ENCODE results near the gene SMARCAD1.
A peak's percentile ranks its signal among the peaks of the same experiment; 100 is the strongest.
"Not testable (repeated sequence)": the region's sequence is repeated elsewhere in the genome, so short reads cannot be mapped to it uniquely, and the experiment has no call there.

SMARCAD1 gene

DNA sequence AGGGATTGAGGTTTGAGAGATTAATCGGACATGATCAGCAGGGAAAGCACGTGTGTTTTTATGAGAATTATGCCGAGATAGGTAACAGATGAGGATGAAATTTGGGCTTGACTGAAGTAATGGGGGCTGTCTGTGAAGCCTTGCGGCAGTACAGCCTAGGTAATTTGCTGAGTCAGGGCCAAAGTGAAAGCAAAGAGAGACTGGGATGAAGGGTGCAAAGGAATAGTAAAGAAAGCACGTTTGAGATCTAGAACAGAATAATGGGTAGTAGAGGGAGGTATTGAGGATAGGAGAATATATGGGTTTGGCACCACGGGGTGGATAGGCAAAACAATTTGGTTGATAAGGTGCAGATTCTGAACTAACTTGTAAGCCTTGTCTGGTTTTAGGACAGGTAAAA lies 87.8 kb downstream of the SMARCAD1 start:
- DNase-seq (ENCODE audit: low spot score): not testable (repeated sequence)

DNA sequence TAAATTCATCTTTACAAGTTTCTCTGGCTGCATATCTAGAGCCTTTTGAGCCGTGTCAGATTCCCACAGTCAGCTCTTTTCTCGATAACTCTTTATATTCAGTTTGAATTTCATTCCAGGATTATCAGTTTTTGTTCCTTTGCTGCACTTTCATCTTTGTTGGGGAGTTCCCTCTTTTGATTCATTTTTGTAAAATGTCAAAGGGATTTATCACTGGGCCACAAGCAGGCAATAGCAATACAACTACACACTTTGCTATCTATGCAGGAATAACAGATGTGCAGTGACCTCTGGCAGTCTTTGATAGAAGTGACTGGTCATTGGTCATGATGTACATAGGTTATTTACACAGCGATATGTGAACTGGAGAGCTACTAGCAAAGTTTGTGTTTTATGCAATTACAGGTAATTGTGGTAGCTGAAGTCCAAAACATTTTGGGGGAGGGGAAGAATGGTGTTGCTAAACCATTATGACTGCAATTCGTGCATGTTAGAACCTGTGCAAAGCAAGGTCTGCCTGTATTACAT lies 91.1 kb downstream of the SMARCAD1 start:
- DNase-seq (ENCODE audit: low spot score): no peak

DNA sequence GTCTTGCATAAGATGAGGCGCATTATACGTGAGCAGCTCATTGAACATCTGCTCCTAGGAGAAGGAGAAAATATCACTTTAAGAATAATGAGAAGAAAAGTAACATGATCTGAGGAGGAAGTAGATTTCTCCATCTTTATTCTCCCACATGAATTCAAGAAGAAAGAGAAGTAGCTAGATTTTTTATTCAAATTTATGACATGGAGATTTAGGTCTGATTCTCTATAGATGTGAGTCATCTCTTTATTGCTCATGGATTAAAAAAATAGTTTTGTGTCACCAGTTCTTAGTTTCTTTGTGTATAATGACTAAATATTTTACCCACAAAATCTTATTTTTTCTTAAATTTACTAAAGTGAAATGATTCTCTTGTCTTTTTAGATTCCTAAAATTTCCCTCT lies 94.5 kb downstream of the SMARCAD1 start:
- no peak for DNase-seq (ENCODE audit: low spot score)

DNA sequence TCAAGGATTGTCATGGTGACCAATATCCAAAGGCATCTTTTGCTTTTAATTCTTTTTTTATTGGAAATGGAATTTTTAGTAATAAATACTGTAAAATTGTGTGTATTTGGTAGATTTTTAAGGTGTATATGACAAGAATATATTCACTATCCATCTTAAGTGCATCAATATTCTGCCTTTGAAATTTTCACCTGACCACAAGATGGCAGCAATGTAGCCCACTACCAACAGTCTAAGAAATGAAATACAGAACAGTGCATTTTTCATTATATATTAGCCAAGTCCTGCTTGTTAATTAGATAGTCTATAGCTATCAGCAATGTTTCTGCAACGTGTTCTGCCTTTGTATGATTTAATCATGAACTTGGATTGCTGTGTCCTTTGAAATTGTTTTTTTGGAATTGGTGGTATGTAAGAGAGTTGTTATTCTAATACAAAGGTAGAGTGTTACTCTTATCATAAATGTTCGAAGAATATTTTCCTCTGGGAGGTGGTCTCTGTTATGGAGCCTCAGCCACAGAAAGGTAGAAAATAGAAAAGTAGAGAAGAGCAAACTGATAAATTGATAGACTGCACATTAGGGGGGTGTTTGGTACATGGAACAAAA lies 96.8 kb downstream of the SMARCAD1 start:
- peak; percentile 36 for DNase-seq (ENCODE audit: low spot score)

DNA sequence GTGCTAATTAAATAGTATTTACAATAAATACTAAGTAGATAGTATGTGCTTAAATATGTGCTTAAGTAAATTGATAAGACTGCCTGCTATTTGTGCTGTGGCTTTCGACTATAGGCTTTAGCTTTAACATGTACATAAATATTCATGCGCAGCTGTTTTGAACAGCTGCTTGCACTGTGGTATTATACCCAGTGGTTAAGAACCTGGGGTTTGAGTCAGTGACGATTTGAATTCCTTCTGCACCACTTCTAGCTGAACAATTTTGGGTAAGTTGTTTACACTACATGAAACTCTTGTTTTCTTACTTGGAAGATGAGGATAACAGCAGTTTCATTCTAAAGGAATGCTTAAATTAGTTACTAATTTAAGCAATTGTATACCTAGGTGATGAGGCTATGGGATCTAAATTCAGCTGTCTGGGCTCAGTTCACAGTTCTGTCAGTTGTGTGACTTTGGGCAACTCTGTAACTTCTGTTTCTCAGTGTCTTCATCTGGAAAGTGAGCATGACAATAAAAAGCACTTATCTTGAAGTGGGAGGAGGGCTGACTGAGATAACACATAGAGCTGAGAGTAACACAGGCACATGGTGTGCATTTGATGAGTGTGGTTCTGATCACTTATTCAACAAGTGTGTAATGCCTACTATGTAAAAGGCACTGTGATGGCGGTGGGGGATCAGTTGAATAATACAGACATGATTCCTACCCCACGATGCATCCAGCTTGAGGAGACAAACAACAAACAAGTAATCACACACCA lies 98.0 kb downstream of the SMARCAD1 start:
- no peak for DNase-seq (ENCODE audit: low spot score)

DNA sequence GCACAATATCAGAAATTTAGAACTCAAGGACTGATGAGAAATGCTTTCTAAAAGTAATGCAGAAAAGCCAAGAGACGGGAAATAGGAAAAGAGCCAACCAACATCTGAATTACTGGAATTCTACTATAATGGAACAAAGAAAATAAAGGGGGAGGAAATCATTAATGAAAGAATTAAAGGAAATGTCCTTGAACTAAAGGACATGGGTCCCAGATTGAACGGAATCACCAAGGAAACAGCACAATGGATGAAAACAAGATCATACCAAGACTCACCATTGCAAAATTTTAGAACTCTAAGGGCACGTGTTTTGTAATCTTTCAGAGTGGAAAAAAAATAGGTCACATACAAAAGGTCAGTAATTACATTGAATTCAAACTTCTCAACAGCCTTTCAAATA lies 99.0 kb downstream of the SMARCAD1 start:
- DNase-seq (ENCODE audit: low spot score): no peak

DNA sequence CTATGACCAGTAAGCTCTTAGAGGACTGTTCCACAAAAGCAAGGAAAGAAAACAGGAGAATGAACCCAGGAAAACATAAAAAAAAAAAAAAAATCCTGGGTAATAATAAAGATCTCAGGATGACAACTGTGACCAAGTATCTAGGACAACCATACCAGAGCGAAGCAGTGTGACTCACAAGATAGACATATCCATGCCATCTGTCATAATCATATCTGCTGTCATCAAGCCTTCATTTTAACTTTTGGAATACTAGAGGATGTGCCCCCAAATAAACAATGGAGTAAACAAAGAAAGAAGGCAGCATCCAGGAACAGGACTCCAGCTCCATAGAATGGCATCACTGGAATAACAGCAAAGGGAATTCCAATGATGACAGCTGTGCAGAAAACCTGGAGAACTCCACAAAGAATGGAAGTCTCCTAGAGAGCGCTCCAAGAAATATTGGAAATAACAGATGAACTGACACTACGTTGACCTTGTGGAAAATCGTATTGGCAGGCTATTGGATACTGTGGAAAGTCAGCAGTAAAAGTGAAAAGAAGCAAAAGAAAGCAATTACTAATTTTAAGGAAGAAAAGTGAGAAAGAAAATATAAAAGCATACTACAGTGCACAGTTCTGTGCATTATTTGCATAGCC lies 99.7 kb downstream of the SMARCAD1 start:
- no peak for DNase-seq (ENCODE audit: low spot score)

DNA sequence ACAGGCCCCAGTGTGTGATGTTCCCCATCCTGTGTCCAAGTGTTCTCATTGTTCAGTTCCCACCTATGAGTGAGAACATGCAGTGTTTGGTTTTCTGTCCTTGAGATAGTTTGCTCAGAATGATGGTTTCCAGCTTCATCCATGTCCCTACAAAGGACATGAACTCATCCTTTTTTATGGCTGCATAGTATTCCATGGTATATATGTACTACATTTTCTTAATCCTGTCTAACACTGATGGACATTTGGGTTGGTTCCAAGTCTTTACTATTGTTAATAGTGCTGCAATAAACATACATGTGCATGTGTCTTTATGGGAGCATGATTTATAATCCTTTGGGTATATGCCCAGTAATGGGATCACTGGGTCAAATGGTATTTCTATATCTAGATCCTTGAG lies 112.3 kb downstream of the SMARCAD1 start:
- DNase-seq (ENCODE audit: low spot score): not testable (repeated sequence)

DNA sequence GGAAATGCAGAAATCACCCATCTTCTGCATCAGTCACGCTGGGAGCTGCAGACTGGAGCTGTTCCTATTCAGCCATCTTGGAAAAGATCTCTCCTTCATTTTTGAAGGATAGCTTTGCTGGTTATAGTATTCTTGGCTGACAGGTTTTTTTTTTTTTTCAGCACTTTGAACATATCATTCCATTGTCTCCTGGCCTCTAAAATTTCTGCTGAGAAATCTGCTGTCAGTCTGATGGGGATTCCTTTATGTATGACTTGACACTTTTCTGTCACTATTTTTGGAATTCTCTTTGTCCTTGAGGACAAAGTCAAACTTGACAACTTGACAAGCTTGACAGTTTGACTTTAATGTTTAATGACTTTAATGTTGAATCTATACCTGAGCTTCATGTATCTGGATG lies 118.2 kb downstream of the SMARCAD1 start:
- DNase-seq (ENCODE audit: low spot score): no peak

DNA sequence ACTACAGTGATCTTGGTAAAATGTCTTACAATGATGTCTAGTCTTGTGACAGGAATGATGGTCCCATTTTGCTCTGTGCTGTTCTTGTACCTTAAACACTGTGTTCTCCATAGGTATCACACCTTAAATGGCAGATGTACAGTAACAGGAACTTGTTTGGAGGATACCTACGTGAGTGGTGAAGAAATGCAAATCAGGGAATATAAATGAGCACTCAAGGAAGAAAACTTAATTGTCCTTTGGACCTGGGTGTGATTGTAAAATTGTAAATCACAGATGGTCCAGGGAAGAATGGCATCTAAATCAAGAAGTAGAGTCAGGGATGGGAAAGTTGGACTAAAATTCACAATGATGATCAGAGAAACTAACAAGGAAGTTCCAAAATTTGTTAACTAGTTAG lies 122.3 kb downstream of the SMARCAD1 start:
- no peak for DNase-seq (ENCODE audit: low spot score)

DNA sequence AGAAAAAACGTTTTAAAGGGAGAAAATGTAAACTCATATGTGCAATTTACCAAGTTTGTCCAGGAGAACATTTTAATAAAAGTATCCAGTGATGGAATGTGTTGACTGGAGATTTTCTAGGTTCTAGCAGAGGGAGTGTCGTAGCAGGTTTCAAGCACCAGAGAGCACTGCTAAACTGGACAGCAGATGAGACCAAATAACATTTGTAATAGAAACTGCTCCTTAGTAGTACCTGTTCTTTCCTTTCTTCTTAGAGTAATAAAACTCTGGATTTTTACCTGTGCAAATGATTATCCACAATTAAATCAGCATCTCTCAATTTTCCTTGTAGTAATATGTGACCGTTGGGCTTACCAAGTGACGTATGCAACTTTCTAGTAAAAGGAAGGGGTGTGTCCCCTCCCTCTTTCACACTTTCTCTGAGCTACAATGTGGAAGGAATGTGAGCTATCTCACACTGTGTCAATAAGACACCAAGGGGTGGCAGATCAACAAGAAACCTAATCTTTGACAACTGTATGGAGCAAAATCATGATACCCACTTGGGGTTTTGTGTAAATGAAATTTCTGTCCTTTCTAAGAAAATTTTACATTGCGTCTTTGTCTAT lies 125.4 kb downstream of the SMARCAD1 start:
- no peak for DNase-seq (ENCODE audit: low spot score)

DNA sequence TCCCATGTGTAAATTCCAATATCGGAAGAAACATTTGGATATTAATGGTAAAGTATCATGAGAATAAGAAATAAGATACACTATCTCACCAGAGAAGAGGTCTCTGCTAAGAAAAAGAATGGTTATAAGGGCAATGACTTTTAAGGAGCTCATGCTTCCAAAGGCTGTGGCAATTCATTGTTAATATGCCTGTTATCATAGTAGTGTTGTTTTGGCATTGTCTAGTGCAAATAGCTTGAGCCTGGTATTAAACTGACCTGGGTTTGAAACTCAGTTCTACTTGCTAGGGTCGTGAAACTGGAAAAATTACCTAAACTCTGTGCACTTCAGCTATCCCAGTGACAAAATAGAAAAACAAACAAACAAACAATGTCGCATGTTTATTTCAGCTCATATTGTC lies 126.2 kb downstream of the SMARCAD1 start:
- no peak for DNase-seq (ENCODE audit: low spot score)

DNA sequence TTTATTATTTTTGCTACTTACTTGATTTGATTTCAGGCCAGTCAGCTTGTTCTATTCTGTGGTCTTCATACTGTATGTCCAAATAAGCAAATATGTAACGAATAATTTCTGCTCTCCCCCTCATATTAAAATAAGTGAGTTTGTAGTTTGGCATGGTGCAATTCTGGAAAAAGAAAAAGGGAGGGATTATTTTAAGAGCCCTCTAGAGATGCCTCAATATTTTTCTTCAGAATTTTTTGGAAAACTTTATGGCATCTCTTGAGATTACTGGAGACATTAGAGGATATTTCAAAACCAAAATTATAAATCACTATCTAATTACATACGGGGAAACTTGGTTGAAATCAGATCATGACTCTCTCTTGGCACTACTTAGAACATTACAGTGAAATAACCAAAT lies 126.8 kb downstream of the SMARCAD1 start:
- no peak for DNase-seq (ENCODE audit: low spot score)

DNA sequence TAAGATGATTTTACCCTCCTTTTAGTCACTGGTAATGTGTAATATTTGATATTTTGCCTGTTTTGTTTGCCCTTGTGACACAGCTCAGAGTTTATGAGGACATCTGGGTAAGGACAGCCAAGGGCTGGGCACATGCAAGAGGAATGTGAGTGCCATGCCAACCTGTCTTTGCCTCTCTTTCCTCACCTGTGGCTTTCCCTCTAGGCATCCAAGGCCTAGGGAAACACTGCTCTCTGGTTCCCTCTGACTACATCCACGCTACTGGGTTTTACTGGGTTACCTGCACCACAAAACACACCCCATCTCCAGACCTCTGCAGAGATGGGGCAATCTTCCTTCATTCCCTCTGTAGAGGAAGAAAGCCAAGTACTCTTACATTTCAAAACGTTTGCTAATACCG lies 127.3 kb downstream of the SMARCAD1 start:
- no peak for DNase-seq (ENCODE audit: low spot score)

DNA sequence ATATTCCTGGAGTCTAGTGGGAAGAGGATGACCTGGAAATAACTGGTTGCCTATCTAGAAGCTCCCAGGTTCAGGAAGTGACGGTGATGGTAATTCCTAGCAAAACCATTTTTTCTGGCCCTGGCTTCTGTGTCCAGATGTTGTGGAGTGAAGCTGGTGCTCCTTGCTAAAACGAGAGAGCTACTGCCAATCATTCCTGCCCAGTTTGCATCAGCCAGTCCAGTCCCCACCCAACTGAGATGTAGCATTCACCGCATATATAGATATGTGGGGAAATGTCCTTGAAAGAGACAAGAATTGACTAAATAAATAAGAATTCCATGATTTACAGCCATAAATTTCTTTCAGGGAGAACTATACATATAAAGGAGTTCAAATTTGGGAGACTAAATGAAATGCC lies 128.6 kb downstream of the SMARCAD1 start:
- DNase-seq (ENCODE audit: low spot score): no peak

DNA sequence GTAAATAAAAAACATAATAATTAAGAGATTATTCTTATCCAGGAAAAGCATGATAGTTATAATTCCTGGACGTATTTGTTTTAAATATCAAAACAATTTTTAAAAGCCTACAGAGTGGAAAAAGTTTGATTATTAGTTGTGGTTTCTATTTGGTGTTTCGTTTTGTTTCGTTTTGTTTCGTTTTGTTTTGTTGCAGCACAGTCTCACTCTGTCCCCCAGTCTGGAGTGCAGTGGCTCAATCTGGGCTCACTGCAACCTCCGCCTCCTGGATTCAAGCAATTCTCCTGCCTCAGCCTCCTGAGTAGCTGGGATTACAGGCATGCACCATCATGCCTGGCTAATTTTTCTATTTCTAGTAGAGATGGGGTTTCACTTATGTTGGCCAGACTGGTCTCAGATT lies 129.1 kb downstream of the SMARCAD1 start:
- DNase-seq (ENCODE audit: low spot score): not testable (repeated sequence)

DNA sequence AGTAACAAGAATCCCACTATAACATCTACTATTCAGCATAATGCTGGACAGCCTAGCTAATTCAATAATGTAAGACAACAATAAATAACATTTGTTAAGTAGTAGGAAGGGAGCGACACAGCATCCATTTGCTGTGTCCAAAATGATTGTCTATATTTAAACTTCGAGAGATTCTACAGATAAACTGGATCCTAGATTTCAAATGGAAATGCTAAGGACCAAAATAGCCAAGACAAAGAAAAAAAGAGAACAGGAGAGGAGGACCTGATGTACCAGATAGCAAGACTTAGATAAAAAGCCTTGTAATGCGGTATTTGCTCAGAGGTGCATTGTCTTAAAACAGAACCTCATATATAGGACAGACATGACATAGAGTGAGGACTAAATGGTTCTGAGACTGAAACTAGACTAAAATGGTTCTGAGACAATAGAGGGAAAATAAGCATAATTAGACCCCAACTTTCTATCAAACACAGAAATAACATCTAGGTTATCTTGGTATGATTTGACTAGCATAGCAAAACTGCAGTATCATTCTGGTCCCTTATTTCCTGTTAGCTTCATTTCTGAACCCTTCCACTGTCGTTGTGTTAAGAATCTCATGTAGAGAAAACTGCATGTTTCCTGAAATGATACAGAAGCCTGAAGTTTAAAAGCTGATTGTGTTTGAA lies 131.2 kb downstream of the SMARCAD1 start:
- DNase-seq (ENCODE audit: low spot score): no peak

DNA sequence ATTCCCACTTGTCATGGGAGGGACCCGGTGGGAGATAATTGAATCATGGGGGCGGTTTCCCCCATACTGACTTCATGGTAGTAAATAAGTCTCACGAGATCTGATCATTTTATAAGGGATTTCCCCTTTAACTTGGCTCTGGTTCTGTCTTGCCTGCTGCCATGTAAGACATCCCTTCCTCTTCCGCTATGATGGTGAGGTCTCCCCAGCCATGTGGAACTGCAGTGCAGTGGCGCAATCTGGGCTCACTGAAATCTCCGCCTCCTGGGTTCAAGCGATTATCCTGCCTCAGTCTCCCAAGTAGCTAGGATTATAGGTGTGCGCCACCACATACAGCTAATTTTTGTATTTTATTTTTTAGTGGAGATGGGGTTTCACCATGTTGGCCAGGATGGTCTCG lies 132.1 kb downstream of the SMARCAD1 start:
- DNase-seq (ENCODE audit: low spot score): no peak

All from D341Med (cell line).